Measurements from ENCODE around the gene OCEL1.

- TF ChIP-seq CTCF (IDR thresholded peaks at IDR 0.05; ENCODE audit: low read depth, low read length) (no peak), POLR2A (IDR thresholded peaks at IDR 0.05; ENCODE audit: extremely low read depth, insufficient read length) (no peak)
Measured at GRCh38 chr19:17214508-17215126, 11.4 kb upstream of the OCEL1 start.
